ENCODE measurements around the gene USP24. TPM values are rescaled to one million over a fixed set of nuclear protein-coding genes. Genes with fewer than 3 reads are reported as not detected.

Gene USP24
- total RNA-seq, 1 experiment from 2014 or later, result 35.3 TPM

GRCh38 chr1:55206210-55206609, 9.0 kb downstream of the USP24 start:
- Mint-ChIP-seq H3K36me3 (ENCODE audit: insufficient read depth in 1 of 3, low read depth in 3 of 3) (peaks cover 0 to 2% (median 0%) of the 10 kb centered on the region in 3 experiments; a peak in 3 of 7 replicates), H3K27me3 (ENCODE audit: low read depth) (no peaks in the 10 kb centered on the region), H3K9me3 (no peaks in the 10 kb centered on the region), H3K27ac (no peak overlapping the region; a peak in 1 of 7 replicates), H3K4me3 (no peak overlapping the region), H3K4me1 (peaks cover 21 to 27% of the 10 kb centered on the region in 2 experiments)
- Histone ChIP-seq H3K27me3 (ENCODE audit: insufficient read depth, low read length) (no peaks in the 10 kb centered on the region), H3K23me2 (ENCODE audit: insufficient read length, low read depth, low read length, poor library complexity, severe bottlenecking) (no peaks in the 10 kb centered on the region), H3K14ac (ENCODE audit: insufficient read depth, low read length) (no peak overlapping the region), H3K79me2 (ENCODE audit: insufficient read depth, low read length) (peaks cover 5% of the 10 kb centered on the region; the same call in 1 of the 2 replicates), H3K23ac (ENCODE audit: insufficient read length, low read depth, low read length) (no peak overlapping the region), H3K4me2 (ENCODE audit: insufficient read depth, insufficient read length, low read length) (no peak overlapping the region), H3K18ac (ENCODE audit: insufficient read length, low read depth, low read length) (no peak overlapping the region), H4K5ac (ENCODE audit: insufficient read length, low read depth, low read length) (no peak overlapping the region), H2BK120ac (ENCODE audit: low read depth, low read length, poor library complexity, severe bottlenecking) (no peak overlapping the region), H4K20me1 (ENCODE audit: control insufficient read depth, insufficient read depth, insufficient read length) (no peaks in the 10 kb centered on the region), H3K56ac (ENCODE audit: insufficient read length, low read depth, low read length) (no peak overlapping the region), H2AK5ac (ENCODE audit: insufficient read length, low read length) (no peak overlapping the region), H4K8ac (replicated peaks; ENCODE audit: insufficient read length, low read depth, low read length) (no peak overlapping the region), H4K91ac (ENCODE audit: insufficient read length, low read depth, low read length) (no peak overlapping the region), H2BK12ac (ENCODE audit: insufficient read length, low read depth, low read length) (no peak overlapping the region), H3K27ac (ENCODE audit: insufficient read length, low read depth, low read length) (no peak overlapping the region), H3K9me3 (ENCODE audit: control insufficient read depth, low read depth, low read length) (no peaks in the 10 kb centered on the region), H3K79me1 (ENCODE audit: insufficient read depth, low read depth, low read length, poor library complexity, severe bottlenecking) (peaks cover 2% of the 10 kb centered on the region), H3K4me1 (ENCODE audit: insufficient read depth, low read length) (no peaks in the 10 kb centered on the region; the same call in 1 of the 2 replicates), H2BK5ac (ENCODE audit: insufficient read length, low read length) (no peak overlapping the region), H2BK20ac (ENCODE audit: low read depth, low read length, poor library complexity, severe bottlenecking) (no peak overlapping the region), H3K9ac (ENCODE audit: extremely low read depth, insufficient read length, low read length) (peak overlapping the region; percentile 26), H2BK15ac (ENCODE audit: low read depth, low read length) (no peak overlapping the region), H2AFZ (ENCODE audit: low read length) (no peak overlapping the region), H3K4ac (ENCODE audit: low read depth, low read length) (no peak overlapping the region), H3T11ph (ENCODE audit: low read length) (no peak overlapping the region)
- TF ChIP-seq CTCF (conservative IDR thresholded peaks at IDR 0.05), result no peak
- no peak for DNase-seq
- WGBS (ENCODE audit: extremely low coverage, insufficient read length, low lambda C conversion rate), result no CpG with 5 or more reads among the region's 2 CpGs

Measured in H9 (cell line).